Fibroblast of the aortic adventitia (primary cell): Measurements from ENCODE around the gene HBG2. TPM values are rescaled to one million over a fixed set of nuclear protein-coding genes. Genes with fewer than 3 reads are reported as not detected.
"Not testable (repeated sequence)": the region's sequence is repeated elsewhere in the genome, so short reads cannot be mapped to it uniquely, and the experiment has no call there.

Experiments
- DNase-seq: peaks from one replicate; pipeline ENCODE4 v3.0.0-alpha.2; 2010; ENCODE audit warnings: low read depth
- H3K4me3 ChIP-seq: 2 replicates; pipeline ENCODE4 v1.5.1; 2011; ENCODE audit warnings: low read depth, mild to moderate bottlenecking, control low read depth, low read length, moderate library complexity
- CTCF ChIP-seq: IDR thresholded peaks from 2 replicates; pipeline ENCODE4 v1.5.1; 2011; ENCODE audit warnings: mild to moderate bottlenecking, low read length, control low read depth, inconsistent platforms; ENCODE audit not compliant: insufficient read depth
- total RNA-seq: library from RNA; depleted of rRNA; stranded (reverse); fragments of >200 nt; gene quantifications from 2 replicates; pipeline ENCODE4 v1.2.3, GENCODE V29; 2012; ENCODE audit warnings: low replicate concordance

The HBG2 gene
- total RNA-seq, 1 donor = not detected

- no peak for TF ChIP-seq CTCF
- no peak overlapping the region for H3K4me3 ChIP-seq
Measured at GRCh38 chr11:5258543-5259262, 4.1 kb upstream of the HBG2 start.

GRCh38 chr11:5257296-5257695 lies 2.7 kb upstream of the HBG2 start:
- no peak overlapping the region for H3K4me3 ChIP-seq
- DNase-seq = no peak
- no peak for TF ChIP-seq CTCF

More at GRCh38 chr11:5258543-5259262, 4.1 kb upstream of the HBG2 start:
- no peak for DNase-seq

- H3K4me3 ChIP-seq = not testable (repeated sequence)
Measured at GRCh38 chr11:5254023-5254422, 558 bp downstream of the HBG2 start.

GRCh38 chr11:5253440-5253839 lies 1.1 kb downstream of the HBG2 start:
- not testable (repeated sequence) for DNase-seq, H3K4me3 ChIP-seq

More at GRCh38 chr11:5254023-5254422, 558 bp downstream of the HBG2 start:
- not testable (repeated sequence) for DNase-seq

GRCh38 chr11:5252919-5253265 lies 1.7 kb downstream of the HBG2 start:
- no peak overlapping the region for H3K4me3 ChIP-seq
- no peak for DNase-seq
- TF ChIP-seq CTCF = no peak

- no peak overlapping the region for H3K4me3 ChIP-seq
- no peak for DNase-seq
- no peak for TF ChIP-seq CTCF
Measured at GRCh38 chr11:5252192-5252918, 2.2 kb downstream of the HBG2 start.

- no peak for DNase-seq
- H3K4me3 ChIP-seq = no peak overlapping the region
- TF ChIP-seq CTCF = no peak
Measured at GRCh38 chr11:5251746-5252145, 2.8 kb downstream of the HBG2 start.
